ENCODE measurements around the gene RNF144B. TPM values are rescaled to one million over a fixed set of nuclear protein-coding genes. Genes with fewer than 3 reads are reported as not detected.

Gene RNF144B
- total RNA-seq, 2 experiments from 2014 or later = 3.4 to 3.9 TPM

Other genes starting within 250 kb of the RNF144B start
- gene TPMT, start 232.3 kb upstream of the RNF144B start, total RNA-seq = 1 to 10 TPM; 4.9 to 5.3 TPM
- gene KDM1B, start 231.9 kb upstream of the RNF144B start, total RNA-seq = 10 to 100 TPM; 13.4 to 13.9 TPM
- gene DEK, start 122.8 kb upstream of the RNF144B start, total RNA-seq = 100 to 1,000 TPM; 201 to 273 TPM